ENCODE results near the gene IFIT2.
"Not testable (repeated sequence)": the region's sequence is repeated elsewhere in the genome, so short reads cannot be mapped to it uniquely, and the experiment has no call there.

The IFIT2 gene

GRCh38 chr10:89278900-89279392, 22.9 kb upstream of the IFIT2 start:
- H3K4me3 ChIP-seq (ENCODE audit: low read depth, low read length): no peak overlapping the region

GRCh38 chr10:89279421-89279869, 22.4 kb upstream of the IFIT2 start:
- H3K4me3 ChIP-seq (ENCODE audit: low read depth, low read length): no peak overlapping the region

GRCh38 chr10:89280508-89280907, 21.3 kb upstream of the IFIT2 start:
- H3K4me3 ChIP-seq (ENCODE audit: low read depth, low read length): no peak overlapping the region

- H3K4me3 ChIP-seq (ENCODE audit: low read depth, low read length): no peak overlapping the region
Observed at GRCh38 chr10:89281606-89282395, 20.0 kb upstream of the IFIT2 start.

- H3K4me3 ChIP-seq (ENCODE audit: low read depth, low read length): no peak overlapping the region
Observed at GRCh38 chr10:89283025-89283935, 18.6 kb upstream of the IFIT2 start.

GRCh38 chr10:89283936-89284475, 17.8 kb upstream of the IFIT2 start:
- H3K4me3 ChIP-seq (ENCODE audit: low read depth, low read length): no peak overlapping the region

- H3K4me3 ChIP-seq (ENCODE audit: low read depth, low read length): not testable (repeated sequence)
Observed at GRCh38 chr10:89284711-89285110, 17.1 kb upstream of the IFIT2 start.

- not testable (repeated sequence) for H3K4me3 ChIP-seq (ENCODE audit: low read depth, low read length)
Observed at GRCh38 chr10:89285303-89285702, 16.5 kb upstream of the IFIT2 start.

GRCh38 chr10:89294721-89295239, 7.1 kb upstream of the IFIT2 start:
- H3K4me3 ChIP-seq (ENCODE audit: low read depth, low read length): no peak overlapping the region

GRCh38 chr10:89295597-89295996, 6.2 kb upstream of the IFIT2 start:
- no peak overlapping the region for H3K4me3 ChIP-seq (ENCODE audit: low read depth, low read length)

- H3K4me3 ChIP-seq (ENCODE audit: low read depth, low read length): no peak overlapping the region
Observed at GRCh38 chr10:89296220-89296648, 5.6 kb upstream of the IFIT2 start.

- no peak overlapping the region for H3K4me3 ChIP-seq (ENCODE audit: low read depth, low read length)
Observed at GRCh38 chr10:89297356-89297755, 4.5 kb upstream of the IFIT2 start.

GRCh38 chr10:89297791-89298190, 4.1 kb upstream of the IFIT2 start:
- no peak overlapping the region for H3K4me3 ChIP-seq (ENCODE audit: low read depth, low read length)

GRCh38 chr10:89299031-89299430, 2.8 kb upstream of the IFIT2 start:
- H3K4me3 ChIP-seq (ENCODE audit: low read depth, low read length): no peak overlapping the region

GRCh38 chr10:89301232-89301631, 614 bp upstream of the IFIT2 start:
- H3K4me3 ChIP-seq (ENCODE audit: low read depth, low read length): no peak overlapping the region

GRCh38 chr10:89302625-89303024, 779 bp downstream of the IFIT2 start:
- no peak overlapping the region for H3K4me3 ChIP-seq (ENCODE audit: low read depth, low read length)

- H3K4me3 ChIP-seq (ENCODE audit: low read depth, low read length): no peak overlapping the region
Observed at GRCh38 chr10:89303161-89303560, 1.3 kb downstream of the IFIT2 start.

GRCh38 chr10:89304026-89304425, 2.2 kb downstream of the IFIT2 start:
- no peak overlapping the region for H3K4me3 ChIP-seq (ENCODE audit: low read depth, low read length)

- H3K4me3 ChIP-seq (ENCODE audit: low read depth, low read length): no peak overlapping the region
Observed at GRCh38 chr10:89304446-89304845, 2.6 kb downstream of the IFIT2 start.

GRCh38 chr10:89304925-89305324, 3.1 kb downstream of the IFIT2 start:
- no peak overlapping the region for H3K4me3 ChIP-seq (ENCODE audit: low read depth, low read length)

GRCh38 chr10:89305766-89306433, 4.1 kb downstream of the IFIT2 start:
- no peak overlapping the region for H3K4me3 ChIP-seq (ENCODE audit: low read depth, low read length)

Measured in iPS-11a (cell line).